C4-2B (cell line): ENCODE measurements around the gene SRP9.
"Not testable (repeated sequence)": the region's sequence is repeated elsewhere in the genome, so short reads cannot be mapped to it uniquely, and the experiment has no call there.

Experiments used
- H3K27ac ChIP-seq: fragments of 450-650 bp; 2 replicates; pipeline ENCODE4 v1.5.1; 2017
- ZFX ChIP-seq: fragments of 450-650 bp; IDR thresholded peaks from 2 replicates; pipeline ENCODE4 v1.6.1; 2017
- TF ChIP-seq, protein P1 (sequence below): fragments of 450-650 bp; conservative IDR thresholded peaks from 2 replicates; pipeline ENCODE4 v1.5.1; 2017; ENCODE audit warnings: mild to moderate bottlenecking

The SRP9 gene

DNA sequence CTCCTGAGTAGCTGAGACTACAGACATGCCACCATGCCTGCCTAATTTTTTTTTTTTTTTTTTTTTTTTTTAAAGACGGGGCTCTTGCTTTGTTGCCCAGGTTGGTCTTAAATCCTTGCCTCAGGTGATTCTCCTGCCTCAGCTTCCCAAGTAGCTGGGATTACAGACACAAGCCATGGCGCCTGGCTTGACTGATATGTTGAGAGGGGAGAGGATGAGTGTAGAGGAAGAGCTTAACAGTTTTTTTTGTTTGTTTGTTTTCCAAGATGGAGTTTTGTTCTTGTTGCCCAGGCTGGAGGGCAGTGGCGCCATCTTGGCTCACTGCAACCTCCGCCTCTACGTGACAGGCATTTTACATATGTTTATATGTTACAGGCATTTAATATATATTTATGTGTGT, 2.5 kb downstream of the SRP9 start:
- no peak overlapping the region for H3K27ac ChIP-seq
- TF ChIP-seq, protein P1, sequence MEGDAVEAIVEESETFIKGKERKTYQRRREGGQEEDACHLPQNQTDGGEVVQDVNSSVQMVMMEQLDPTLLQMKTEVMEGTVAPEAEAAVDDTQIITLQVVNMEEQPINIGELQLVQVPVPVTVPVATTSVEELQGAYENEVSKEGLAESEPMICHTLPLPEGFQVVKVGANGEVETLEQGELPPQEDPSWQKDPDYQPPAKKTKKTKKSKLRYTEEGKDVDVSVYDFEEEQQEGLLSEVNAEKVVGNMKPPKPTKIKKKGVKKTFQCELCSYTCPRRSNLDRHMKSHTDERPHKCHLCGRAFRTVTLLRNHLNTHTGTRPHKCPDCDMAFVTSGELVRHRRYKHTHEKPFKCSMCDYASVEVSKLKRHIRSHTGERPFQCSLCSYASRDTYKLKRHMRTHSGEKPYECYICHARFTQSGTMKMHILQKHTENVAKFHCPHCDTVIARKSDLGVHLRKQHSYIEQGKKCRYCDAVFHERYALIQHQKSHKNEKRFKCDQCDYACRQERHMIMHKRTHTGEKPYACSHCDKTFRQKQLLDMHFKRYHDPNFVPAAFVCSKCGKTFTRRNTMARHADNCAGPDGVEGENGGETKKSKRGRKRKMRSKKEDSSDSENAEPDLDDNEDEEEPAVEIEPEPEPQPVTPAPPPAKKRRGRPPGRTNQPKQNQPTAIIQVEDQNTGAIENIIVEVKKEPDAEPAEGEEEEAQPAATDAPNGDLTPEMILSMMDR: no peak
- TF ChIP-seq ZFX: no peak

- H3K27ac ChIP-seq: no peak overlapping the region
These were observed 3.0 kb downstream of the SRP9 start for GRCh38 chr1:225780630-225781029.

GRCh38 chr1:225789142-225789541, 11.5 kb downstream of the SRP9 start:
- H3K27ac ChIP-seq: not testable (repeated sequence)

More at GRCh38 chr1:225780630-225781029, 3.0 kb downstream of the SRP9 start:
- TF ChIP-seq ZFX: no peak
- TF ChIP-seq, protein P1: no peak

GRCh38 chr1:225794954-225795353, 17.3 kb downstream of the SRP9 start:
- no peak overlapping the region for H3K27ac ChIP-seq
- TF ChIP-seq, protein P1: no peak
- TF ChIP-seq ZFX: no peak

DNA sequence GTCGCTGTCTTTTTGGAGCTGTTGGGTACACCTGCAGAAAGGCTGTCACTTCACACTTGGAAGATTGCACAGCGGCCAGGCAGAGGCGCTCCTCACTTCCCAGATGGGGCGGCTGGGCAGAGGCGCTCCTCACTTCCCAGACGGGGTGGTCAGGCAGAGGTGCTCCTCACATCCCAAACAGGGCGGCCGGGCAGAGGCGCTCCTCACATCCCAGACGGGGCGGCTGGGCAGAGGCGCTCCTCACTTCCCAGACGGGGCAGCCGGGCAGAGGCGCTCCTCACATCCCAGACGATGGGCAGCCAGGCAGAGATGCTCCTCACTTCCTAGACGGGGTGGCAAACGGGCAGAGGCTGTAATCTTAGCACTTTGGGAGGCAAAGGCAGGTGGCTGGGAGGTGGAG, 18.5 kb downstream of the SRP9 start:
- not testable (repeated sequence) for H3K27ac ChIP-seq

- not testable (repeated sequence) for H3K27ac ChIP-seq
These were observed 23.5 kb downstream of the SRP9 start for GRCh38 chr1:225801146-225801545.

- TF ChIP-seq, protein P1: no peak
- no peak for TF ChIP-seq ZFX
These were observed 28.6 kb downstream of the SRP9 start for GRCh38 chr1:225806249-225806648.

GRCh38 chr1:225806736-225807135, 29.1 kb downstream of the SRP9 start:
- not testable (repeated sequence) for H3K27ac ChIP-seq

More at GRCh38 chr1:225806249-225806648, 28.6 kb downstream of the SRP9 start:
- no peak overlapping the region for H3K27ac ChIP-seq

DNA sequence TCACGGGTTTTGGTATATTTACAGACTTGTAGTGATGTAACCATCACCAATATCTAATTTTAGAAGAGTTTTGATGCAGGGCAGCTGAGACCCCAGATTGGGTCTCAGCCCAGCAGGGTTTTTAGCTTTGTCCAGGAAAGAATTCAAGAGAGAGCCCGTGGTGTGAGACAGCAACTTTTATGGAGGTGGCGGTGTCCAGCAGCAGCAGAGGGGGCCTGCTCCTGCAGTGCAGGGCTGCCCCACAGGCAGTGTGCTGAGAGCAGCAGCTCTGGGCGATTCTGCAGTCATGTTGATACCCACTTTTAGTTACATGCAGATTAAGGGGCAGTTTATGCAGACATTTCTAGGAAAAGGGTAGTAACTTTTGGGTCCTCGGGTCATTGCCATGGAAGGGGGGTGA, 30.5 kb downstream of the SRP9 start:
- TF ChIP-seq, protein P1: no peak
- no peak for TF ChIP-seq ZFX

DNA sequence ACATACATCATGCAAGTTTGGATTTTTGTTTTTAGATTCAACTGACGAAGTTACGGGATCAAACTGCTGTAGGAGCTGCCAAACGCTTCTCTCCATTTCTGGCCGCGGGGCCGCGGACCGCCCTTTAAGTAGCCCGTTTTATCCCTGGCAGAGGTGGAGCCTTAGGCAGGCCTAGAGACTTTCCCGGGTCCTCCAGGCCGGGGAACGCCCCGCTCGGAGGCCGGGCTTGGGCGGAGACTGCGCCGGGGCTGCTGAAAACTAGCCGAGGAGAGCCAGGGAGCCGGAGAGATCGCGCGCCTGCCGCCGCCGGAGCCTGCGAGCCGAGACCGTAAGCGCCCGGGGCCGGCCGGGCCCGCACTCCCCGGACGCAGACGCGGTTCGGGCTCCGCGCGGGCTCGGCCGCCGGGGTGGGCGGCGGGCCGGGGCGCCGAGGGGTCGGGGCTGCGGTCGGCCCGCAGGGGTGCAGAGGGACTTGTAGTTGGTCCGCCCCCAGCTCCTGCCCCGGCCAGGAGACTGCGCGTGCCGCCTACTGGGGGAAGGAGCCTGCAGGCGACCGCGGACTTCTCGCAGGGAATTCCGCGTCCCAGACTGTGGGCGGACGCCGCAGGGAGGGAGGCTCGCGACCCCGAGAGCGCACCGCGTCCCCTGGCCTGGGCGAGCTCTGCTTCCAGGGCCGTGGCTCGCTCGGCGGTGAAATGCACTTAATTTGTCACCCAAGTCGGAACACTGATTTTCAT, 32.4 kb downstream of the SRP9 start, which contains the start of gene EPHX1:
Gene EPHX1 (plus strand): TSS at position 283 of the 737 bp plus-strand sequence. CDS start 18,606 bp downstream, outside the sequence.
- H3K27ac ChIP-seq: peak within 1 kb of the TSS; percentile 94
- peak; percentile 56; the same call in 1 of the 2 replicates for TF ChIP-seq ZFX
- TF ChIP-seq, protein P1: peak; percentile 53

More for the DNA sequence above, 30.5 kb downstream of the SRP9 start:
- no peak overlapping the region for H3K27ac ChIP-seq
